Fibroblast of peridontal ligament (primary cell): ENCODE measurements around the gene UQCRFS1.
"Not testable (repeated sequence)": the region's sequence is repeated elsewhere in the genome, so short reads cannot be mapped to it uniquely, and the experiment has no call there.

ENCODE experiments used
- DNase-seq: peaks from one replicate; pipeline ENCODE4 v3.0.0-alpha.2; 2010; ENCODE audit errors: extremely low read depth

UQCRFS1 gene

GRCh38 chr19:29215322-29215845 lies 2.4 kb upstream of the UQCRFS1 start:
- no peak for DNase-seq

GRCh38 chr19:29214411-29214810 lies 1.5 kb upstream of the UQCRFS1 start:
- no peak for DNase-seq

DNA sequence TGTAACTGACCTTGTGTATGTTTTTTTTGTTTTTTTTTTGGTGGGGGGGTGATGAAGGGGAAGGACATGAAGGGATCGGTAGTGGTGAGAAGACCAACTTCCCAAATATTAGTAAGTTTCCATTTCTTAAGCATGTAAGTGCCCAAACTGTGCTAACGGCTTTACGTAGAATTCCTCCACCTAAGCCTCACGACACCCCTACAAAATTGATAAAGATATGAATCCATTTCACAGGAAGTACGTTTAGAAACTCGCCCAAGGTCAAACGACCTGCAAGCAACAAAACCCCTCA lies 649 bp downstream of the UQCRFS1 start:
- peak; percentile 23 for DNase-seq

- peak; percentile 21 for DNase-seq
Measured at GRCh38 chr19:29211562-29212355, 1.2 kb downstream of the UQCRFS1 start.

- DNase-seq, result not testable (repeated sequence)
Measured at GRCh38 chr19:29211041-29211440, 1.9 kb downstream of the UQCRFS1 start.

- DNase-seq, result not testable (repeated sequence)
Measured at GRCh38 chr19:29210502-29210901, 2.4 kb downstream of the UQCRFS1 start.

DNA sequence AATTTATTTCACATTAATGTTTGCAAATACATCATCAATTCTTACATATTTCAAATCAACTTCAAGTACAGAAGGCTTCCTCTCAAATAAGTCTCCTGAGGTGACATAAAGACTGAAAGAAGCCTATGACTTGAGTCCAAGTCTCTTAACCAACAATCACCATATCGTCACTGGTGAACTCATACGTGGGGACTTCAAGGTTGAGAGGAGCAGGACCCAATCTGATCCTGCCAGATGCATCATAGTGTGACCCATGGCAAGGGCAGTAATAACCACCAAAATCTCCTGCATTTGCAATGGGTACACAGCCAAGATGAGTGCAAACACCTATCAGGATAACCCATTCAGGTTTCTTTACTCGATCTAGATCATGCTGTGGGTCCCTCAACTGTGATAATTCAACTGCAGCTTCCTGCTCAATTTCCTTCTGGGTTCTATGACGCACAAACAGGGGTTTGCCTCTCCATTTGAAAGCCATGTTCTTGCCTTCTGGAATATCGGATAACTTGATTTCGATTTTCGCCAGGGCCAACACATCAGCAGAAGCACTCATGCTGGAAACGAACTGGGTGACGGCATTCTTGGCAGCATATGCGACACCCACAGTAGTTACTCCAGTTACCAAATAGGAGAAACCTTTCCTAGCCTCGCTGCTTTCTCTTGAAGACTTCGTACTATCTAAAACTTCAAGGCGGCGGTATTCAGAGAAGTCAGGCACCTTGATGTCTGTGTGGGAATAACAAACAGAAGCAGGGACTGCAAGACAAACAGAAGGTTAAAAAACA lies 5.4 kb downstream of the UQCRFS1 start:
- not testable (repeated sequence) for DNase-seq

DNA sequence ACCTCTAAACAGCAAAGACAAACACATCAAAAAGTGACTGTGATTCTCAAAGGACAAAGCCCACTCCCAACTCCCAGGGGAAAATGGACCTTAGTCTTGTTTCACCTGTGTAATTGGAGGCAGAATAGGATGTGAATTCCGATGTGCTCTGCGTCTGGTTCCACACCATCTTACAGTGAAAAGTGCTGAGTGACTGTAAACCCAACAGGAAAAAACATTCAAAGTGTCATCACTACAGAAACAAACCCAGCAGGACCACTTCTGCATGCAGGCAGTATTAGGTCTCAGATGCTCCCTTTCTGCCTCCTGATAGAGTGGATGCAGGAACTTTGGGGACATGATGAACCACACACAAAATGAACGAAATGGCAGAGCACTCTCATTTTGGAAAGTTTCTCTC lies 6.5 kb downstream of the UQCRFS1 start:
- DNase-seq, result no peak

- DNase-seq, result no peak
Measured at GRCh38 chr19:29202281-29202680, 10.7 kb downstream of the UQCRFS1 start.

GRCh38 chr19:29201855-29202254 lies 11.1 kb downstream of the UQCRFS1 start:
- no peak for DNase-seq

- DNase-seq, result no peak
Measured at GRCh38 chr19:29194658-29195057, 18.3 kb downstream of the UQCRFS1 start.

- DNase-seq, result no peak
Measured at GRCh38 chr19:29193155-29193554, 19.8 kb downstream of the UQCRFS1 start.

DNA sequence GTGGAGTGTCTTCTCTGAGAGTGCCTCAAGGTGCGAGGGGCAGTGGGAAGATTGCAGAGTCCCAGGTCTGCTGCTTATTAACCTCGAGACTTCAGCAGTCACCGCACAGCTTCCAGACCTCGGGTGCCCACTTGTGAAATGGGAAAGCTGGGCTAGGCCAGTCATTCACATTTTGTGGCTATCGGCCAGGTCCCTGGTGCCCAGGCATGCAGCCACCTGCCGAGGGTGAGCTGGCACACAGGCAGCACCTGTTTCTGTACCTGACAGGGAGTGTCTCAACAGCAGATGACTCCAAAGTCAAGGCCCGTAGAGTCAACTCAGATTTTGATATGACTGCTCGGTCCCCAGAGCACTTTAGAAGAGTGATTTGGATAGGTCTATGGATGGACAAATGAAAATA lies 21.9 kb downstream of the UQCRFS1 start:
- no peak for DNase-seq

DNA sequence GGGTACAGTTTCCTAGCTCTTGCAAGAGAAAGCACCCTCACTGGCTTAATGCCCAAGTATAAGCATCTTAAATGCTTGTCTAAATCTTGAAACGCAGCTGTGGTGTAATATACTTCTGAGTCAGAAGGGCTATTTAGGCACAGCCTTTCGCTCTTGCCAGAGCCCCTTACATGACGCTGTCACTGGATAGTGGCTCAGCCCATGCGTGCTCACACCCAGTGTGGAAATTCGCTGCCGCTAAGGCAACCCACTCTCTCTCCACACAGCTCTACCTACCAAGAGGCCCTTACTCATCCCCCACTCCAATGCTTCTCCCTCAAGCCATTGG lies 24.0 kb downstream of the UQCRFS1 start:
- peak; percentile 59 for DNase-seq

GRCh38 chr19:29188289-29189032 lies 24.5 kb downstream of the UQCRFS1 start:
- no peak for DNase-seq

- DNase-seq, result no peak
Measured at GRCh38 chr19:29187676-29188075, 25.3 kb downstream of the UQCRFS1 start.

DNA sequence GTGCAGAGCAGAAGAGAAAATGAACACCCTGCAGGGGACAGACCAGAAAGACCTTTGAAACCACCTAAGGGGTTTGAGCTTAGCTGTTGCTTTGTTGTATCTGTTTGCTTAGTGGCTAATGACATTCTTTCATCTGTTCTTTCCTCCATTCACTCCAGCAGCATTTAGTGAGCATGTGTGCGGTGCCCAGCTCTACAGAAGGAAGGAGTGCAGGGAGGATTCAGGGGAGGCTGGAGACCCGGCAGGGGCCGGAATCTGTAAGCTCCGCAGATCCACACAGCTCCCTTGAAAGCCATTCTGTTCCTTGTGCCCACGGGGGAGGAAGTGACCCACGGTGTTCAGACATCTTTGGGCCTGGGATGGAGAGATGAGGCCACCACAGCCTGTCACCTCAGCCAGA lies 27.5 kb downstream of the UQCRFS1 start:
- no peak for DNase-seq

GRCh38 chr19:29176981-29177754 lies 35.8 kb downstream of the UQCRFS1 start:
- DNase-seq, result no peak

DNA sequence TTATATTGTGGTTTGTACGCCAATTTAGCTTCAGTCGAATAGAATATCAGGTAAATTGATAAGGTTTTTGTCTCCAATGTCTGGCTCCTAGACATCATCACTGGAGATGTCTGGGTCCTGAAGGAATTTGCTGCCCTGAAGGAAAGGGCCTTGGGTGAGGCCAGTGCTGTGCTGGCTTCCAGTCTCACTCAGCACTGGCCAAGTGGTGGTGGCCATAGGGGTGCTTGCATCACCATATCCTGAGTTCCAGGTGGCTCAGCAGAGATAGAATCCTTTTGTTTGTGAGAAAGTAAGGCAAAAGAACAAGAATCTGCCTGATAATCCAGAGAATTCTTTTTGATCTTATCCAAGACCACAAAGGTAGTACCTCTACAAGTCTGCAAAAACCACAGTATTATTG lies 39.1 kb downstream of the UQCRFS1 start:
- DNase-seq, result no peak

- no peak for DNase-seq
Measured at GRCh38 chr19:29172302-29172701, 40.6 kb downstream of the UQCRFS1 start.

DNA sequence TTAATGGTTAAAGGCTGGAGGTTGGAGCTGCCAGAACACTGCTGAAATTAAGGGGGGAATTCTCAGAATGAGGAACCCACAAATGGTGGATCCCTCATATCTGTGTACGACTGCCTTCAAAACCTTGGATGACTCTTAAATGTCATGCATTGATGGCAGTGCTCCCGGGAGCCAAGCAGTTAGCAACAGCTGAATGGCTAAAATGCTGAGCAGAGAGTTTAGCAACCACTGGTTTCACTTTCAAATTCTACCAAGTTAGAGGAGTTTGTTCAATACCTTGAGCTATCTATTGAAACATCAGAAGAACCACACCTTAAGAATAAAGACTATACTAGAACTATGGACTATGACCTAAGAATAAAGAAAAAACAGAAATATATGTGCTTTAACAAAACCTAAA lies 41.4 kb downstream of the UQCRFS1 start:
- no peak for DNase-seq

DNA sequence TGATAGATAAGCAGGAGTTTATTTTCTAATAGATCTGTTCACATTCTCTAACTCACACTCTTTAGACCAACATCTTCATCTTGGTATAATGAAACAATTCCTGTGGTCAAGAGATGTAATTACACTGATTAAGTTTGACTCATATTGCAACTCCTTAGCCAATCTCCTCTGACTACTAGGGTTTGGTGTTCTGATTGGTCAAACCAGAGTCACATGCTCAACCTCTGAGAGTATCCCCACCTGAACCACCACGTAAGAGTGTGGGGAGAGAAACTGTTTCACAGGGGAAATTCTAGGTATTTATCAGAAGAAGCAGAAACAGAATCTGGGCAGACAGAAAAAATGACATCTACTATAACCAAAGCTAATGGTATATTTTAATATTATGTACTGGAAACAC lies 42.4 kb downstream of the UQCRFS1 start:
- DNase-seq, result no peak
